ENCODE measurements around the gene NOP9.

The NOP9 gene

DNA sequence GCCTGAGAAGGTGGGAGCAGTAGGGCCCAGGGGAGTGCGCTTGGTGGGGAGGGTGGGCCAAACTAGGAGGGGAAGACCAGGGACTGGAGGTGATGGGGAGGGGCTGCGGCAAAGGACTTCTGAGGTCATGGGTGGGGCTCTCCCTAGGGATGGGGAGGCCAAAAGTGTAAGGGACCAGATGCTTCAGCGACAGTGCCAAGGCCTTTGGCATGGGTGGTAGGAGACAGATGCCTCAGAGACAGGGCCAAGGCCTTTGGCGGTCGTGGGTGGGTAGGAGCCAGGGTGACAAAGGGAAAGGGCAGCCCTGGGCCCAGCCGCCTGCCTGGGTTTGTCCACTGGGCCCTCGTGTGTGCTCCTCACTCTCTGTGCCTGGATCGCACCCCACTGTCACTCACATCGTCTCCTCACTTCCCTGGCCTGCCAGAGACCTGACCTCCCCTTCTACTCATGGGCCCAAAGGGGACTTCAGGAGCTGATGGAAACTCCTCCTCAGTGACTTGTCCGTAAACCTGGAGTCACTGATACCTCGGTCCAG is 15.1 kb upstream of the NOP9 start:
- DNase-seq: no peak

DNA sequence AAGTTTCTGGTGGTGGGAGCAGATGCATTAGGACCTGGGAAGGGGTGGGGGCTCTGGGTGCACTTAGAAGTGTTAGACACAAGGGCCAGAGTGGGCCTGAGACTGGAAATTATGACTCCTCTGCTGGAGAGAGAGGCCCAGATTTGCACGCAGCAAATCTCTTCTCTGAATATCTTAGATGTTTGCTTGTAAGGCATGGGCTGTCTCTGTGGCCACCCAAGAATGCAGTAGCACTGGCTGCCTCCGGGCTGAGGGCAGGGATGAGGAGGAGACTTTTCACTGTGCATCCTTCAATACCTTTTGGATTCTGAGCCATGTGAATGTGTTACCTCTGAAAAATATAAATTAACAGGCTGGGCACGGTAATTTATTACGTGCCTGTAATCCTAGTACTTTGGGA is 14.3 kb upstream of the NOP9 start:
- no peak for DNase-seq

DNA sequence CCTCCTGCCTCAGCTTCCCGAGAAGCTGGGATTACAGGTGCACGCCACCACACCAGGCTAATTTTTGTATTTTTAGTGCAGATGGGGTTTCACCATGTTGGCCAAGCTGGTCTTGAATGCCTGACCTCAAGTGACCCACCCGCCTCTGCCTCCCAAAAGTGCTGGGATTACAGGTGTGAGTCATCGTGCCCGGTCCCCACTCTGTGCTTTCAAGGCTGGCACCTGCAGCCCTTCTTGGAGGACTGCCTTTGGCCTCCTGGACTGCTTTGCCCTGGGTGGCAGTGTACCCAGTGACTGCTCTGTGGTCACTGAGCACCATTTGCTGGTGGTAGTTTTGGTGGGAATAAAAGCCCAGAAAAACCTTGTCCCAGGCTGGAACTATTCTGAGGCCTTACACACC is 12.7 kb upstream of the NOP9 start:
- no peak for DNase-seq

DNA sequence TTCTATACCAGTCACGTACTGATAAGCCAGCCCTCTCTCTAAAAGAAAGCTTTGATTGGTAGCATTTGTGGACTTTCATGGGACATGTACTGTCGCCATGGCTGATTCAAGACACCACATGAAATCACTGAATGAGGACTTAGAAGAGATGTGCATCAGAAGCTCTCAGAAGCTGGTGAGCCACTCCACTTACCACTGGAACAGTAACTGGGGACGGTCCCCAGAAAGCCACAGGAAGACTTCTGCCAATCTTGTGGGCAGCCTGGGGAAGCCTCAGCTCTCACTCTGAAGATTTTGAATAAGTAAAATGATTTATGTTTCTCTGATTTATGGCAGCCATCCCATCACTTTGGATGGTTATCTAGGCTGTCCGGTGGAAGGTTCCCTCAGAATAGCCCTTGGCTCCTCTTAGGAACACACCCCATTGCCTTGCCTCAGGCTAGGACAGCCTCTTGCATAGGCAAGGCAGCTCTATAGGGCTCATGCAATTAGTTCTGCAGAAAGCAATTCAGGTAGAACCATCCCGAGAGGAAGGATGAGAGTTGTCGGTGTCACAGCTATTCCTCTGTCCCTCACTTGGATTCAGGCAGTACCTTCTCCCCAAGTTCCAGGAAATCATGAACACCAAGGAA is 9.9 kb upstream of the NOP9 start:
- no peak for DNase-seq

DNA sequence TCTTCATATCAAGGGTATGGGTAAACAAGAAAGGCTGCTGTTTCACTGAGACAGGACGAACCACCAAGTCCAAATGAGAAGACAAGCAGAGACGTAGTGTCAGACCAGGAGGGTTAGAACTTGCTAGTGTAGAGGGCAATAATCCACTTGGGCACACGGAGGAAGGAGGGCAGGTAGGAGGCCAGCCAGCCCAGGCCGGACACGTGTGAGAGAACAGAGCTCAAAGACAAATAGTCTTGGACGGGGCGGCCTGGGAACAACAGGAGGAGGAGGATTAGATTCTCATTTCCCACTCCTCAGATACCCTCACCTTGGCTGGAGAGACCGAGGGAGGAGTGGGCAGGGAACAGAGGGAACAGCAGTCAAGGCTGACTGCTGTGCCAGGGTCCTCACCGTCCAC is 8.9 kb upstream of the NOP9 start:
- DNase-seq: no peak

DNA sequence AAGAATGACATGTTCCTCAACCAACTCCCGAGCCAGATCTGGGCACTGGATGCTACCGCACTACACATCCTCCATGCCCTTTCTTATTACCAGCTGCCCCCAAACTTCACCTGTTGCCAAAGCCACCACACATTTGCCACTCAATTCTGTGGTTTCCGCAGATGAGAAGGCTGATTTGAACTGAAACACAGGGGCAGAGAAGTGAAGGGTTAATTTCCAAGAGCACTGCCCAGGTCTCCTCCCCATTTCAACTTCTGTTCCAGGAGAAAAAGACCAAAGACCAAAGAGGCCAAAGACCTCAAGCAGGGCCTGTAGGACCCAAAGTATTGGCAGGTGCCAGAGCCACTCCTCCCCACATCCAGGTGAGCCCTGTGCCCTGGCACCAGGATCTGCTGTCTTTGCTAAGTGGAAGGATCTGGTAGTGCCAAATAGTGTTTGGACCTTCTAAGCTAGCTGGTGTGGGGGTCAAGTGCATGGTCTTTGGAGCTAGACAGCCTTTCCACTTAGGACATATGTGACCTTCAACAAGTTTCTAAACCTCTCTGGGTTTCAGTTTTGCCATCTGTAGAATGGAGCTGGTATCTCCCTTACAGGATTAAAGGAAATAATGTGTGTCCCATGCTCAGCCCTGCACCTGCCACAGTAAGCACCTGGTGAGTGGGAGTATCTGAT is 8.1 kb upstream of the NOP9 start:
- no peak for DNase-seq

DNA sequence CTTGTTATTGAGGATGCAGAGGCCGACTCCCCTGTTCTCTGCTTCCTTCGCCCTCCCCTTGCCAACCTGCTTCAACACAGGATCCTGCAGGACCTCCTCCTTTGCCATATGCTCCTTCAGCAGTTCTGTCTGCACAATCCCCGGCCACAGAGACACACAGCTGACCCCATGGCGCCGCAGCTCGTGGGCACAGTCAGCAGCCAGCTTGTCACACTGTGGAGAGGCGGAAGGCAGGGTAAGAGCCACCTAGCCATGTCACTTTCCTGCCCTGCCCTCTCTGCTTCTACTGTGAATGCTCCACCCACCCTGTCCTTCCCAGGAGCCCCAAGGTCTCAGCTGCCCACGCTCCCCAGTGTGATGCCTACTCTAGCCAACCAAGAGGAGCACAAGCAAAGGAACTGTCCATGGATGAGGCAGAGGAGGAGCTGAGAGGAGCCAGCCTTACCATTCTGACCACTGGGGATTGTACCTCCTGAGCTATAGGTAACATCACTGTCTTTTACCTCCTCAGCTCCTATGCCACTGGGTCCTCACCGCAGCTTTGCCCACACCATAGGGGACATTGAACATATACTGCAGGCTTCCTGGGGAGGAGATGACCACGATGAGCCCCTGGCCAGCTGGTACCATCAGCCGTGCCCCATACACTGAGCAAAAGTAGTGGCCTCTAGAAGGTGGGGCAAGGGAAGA is 7.4 kb upstream of the NOP9 start:
- no peak for DNase-seq

DNA sequence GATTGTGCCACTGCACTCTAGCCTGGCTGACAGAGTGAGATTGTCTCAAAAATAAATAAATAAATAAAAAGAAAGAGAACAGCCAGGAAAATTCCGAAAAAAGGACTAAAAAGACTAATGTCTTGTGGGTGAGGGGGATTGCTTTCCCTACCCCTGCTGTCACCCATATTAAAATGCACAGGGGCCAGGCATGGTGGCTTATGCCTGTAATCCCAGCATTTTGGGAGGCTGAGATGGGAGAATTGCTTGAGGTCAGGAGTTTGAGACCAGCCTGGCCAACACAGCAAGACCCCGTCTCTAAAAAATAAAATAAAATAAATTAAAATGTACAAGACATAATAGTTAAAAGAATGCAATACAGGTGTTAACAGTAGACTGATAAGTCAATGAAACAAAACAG is 6.1 kb upstream of the NOP9 start:
- DNase-seq: no peak

DNA sequence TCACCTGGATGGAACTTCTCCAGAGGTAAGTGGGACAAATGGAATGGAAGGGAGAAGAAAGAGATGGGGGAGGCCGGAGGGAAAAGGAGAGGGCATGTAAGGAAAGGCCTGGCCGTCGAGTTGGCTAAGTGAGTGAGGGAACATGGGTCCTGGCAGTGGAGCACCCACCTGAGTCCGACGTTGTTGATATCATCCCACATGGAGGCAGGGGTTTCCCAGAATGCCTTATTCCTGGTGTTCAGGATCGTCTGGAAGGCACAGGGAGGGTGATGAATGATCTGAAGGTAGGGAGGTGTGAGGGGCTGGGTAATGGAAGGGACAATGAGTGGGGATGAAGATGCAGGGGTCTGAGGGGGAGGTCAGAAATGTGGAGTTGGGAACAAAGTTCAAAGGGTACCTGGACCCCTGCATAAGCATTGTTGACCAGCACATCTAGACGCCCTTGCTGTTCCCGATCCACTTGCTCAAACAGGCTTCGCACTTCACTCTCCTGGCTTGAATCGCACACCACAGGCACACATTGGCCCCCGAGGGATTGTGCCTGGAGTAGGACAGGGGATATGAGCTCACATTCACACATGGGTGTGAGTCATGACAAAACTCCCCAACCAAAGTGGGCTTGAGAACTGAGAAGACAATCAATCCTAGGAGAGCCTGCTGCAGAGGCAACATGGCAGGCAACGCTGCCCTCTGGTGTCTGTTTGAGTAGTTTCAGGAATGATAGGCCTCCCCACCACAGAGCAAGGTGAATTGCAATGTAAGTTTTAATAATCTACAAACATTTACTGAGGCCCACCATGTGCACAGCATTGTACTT is 3.1 kb upstream of the NOP9 start:
- no peak for DNase-seq

DNA sequence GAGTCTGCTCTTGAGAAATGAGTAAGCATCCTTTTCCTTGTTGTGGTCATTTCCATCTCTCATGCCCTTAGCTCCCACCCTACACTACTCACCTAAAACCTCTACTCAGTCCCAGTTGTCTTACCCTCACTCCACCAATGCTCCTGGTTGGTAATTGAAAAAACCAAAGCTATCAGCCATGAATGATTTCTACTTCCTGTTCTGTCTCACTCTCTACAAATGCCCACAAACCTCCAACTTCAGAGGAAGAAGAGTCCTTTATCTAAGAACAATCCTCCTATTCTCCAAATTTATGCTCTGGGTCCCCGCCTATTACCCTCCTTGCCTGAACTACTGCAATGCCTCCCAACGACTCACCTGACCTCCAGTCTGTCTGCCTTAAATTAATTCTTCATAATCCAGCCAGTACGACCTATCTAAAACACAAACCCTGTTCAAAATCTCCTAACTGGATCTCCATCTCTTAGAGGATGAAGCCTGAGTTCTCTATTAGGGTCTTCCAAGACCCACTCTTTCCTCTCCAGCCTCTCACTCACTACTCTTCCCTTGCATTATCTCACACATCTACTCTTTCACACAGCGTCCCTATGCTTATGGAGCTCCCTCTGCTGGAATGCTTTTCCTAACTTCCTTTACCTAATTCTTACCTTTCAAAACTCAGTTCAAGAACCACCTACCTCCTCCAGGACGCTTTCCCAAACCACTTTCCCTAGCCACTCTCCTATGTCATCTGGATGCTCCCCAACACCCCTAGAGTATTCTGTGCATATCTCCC is 2.3 kb upstream of the NOP9 start:
- DNase-seq: no peak

DNA sequence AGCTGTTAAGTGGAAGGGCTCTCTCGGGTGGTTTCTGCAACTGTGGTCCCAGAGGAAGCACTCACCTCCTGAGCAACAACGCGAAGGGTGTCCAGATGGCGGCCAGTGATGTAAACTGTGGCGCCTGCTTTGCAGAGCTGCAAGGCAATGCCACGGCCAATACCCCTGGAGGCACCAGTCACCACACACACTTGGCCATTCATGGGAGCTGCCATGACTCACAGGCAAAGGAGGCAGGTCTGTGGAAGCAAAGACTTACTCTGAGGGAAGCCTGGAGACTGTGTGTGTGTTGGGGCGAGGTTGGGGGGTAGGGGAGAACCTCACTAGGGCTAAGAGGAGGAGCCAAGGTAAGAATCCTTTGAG is 777 bp upstream of the NOP9 start:
- DNase-seq: no peak

DNA sequence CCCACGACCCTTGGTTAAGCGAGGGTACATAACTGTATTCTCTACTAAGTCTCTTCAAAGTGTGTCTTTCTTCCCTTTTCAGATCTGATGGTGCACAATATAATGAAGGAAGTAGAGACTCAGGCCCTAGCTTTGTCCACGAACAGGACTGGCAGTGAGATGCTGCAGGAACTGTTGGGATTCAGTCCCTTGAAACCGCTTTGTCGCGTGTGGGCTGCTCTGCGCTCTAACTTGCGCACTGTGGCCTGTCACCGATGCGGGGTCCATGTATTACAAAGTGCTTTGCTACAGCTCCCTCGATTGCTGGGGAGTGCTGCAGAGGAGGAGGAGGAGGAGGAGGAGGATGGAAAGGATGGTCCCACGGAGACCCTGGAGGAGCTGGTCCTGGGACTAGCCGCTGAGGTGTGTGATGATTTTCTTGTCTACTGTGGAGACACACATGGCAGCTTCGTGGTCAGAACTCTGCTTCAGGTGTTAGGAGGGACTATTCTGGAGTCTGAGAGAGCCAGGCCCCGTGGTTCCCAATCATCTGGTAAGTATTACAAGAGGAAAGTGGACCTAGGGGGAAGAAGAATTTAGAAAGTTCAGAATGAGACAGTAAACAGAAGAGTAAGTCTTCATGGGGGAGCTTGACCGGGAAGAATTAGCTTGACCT is 803 bp downstream of the NOP9 start:
- DNase-seq: no peak

DNA sequence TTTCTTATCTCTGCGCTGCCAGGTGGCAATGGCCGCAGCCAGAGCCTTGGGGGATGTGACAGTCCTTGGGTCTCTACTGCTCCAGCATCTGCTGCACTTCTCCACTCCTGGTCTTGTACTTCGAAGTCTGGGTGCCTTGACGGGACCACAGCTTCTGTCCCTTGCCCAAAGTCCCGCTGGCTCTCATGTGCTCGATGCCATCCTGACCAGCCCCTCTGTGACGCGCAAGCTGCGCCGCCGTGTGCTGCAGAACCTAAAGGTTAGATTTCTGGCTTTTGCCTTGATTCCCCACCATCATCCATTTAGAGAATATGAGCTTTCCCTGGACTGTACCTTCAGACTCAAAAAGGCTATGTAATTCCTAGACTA is 4.4 kb downstream of the NOP9 start:
- no peak for DNase-seq

DNA sequence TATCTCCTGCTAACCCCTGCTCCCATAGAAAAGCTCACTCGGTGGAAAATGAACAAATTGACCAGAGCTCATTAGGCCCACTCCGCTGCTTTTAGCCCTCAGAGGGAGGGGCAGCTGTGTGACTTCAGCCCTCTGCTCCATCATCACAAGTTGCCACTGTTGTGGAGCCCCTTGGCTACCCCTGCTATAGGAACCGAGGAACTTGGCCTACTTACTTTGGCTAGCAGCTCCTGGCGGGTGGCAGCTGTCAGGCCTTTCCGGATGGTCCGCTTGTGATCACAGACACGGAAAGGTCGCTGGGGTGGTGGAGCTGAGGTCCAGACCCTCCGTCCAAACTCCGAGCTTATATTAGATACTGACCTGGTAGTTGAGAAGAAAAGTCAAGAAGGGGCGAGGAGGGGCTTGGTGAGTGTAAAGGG is 7.5 kb downstream of the NOP9 start:
- no peak for DNase-seq

DNA sequence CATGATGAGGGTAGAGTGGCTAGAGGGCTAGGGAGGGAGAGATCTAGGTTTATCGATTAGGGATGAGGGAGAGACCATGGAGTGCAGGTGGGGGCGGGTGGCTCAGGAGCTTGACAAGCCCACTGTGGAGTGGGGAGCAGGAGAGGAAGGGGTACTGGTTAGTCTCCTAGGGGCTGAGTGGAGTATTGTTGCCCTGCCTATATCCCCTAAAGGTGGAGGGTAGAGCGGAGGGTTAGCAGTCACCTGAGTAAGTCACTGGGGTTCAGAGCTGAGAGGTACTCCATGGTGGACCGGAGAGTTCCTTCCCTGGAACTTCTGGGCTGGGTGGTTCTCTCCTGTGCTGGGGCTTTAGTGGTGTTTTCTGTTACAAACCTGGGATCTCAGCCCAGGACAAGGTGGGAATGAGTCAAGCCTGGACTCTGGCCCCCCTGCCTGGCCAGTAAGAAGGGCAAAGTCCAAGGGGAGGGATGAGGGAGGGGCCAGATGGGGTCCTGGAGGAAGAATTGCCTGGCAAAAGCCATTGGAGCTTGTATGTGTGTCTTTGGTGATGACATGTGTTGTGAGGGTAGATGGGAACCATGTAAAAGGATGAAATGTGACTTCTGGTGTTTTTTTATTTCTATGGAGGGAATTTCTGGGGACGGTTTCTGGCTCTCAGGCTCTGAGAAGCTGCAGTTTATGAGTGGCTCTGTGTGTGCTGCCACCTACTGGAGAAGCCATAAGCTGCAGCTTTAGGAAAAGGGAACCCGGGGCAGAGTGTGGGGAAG is 8.1 kb downstream of the NOP9 start, which contains the start of gene CIDEB:
Gene CIDEB (minus strand): TSS at position 403 of the 767 bp plus-strand sequence. CDS start 119 bp downstream, at position 284.
- DNase-seq: no peak

DNA sequence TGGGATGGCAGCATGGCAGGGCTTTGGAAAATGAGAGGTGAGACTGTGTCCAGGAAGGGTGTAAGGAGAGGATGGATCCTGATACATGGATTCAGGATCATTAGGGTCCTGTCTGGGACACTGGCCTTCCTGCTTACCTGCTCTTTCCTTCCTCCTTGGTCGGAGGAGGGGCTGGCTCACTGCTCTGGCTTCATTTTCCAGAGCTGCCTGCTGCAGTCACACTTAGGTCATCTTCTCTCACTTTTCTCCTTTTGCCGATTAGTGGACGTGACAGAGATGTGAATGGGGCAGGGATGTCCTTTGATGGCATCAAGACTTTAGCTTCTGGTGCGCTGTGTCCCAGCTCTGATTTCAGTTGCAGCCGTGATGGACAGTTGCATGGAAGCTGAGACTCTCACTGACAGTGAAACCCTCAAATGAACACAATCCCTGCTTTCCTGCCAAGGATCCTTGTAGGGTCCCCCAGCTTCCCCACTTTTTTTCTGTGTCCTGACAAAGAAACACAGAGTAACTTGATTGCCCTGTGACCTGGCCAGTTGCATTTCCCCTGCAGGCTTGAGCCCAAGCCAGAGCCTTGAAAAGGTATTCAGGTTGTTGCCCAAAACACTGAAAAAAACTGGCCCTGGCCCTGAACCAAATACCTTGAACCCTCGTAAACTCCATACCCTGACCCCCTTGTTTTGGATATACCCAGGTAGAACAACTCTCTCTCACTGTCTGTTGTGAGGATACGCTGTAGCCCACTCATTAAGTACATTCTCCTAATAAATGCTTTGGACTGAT is 8.9 kb downstream of the NOP9 start:
- DNase-seq: no peak

DNA sequence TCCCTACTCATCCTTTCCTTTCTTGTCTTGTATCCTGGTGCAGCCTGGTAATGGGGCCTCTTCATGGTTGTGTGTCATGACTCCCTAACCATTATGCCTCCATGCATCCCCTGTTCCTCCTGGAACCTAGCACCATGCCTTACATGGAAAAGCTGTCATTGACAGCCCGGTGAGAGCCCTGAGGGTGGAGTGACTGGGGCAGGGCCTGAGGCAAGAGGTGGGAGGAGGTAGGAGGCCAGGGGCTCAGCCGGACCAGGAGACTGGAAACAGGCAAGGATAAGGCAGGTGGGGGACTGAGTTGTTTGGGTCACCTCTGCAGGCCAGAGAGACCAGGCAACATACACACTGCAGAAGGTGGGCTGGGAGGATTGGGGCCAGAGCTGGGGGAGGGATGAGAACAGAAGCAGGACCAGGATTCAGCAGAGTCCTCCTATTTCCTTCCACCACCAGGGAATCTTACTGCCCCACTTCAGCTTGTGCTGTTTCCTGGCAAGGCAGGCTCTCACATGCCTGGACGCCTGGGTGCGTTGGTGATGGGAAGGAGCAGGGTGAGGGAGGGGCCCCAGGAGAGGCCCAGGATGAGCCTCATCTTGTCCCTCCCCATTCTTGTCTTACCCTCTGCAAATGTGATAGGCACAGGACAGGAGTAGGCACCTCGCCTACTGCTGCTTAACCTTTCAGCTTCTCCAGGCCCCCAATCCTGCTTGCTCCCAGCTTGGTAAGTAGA is 10.1 kb downstream of the NOP9 start, which contains the start of gene LTB4R2:
Gene LTB4R2 (plus strand): TSS at position 603 of the 727 bp plus-strand sequence. CDS start 525 bp downstream, outside the sequence.
- DNase-seq: no peak

DNA sequence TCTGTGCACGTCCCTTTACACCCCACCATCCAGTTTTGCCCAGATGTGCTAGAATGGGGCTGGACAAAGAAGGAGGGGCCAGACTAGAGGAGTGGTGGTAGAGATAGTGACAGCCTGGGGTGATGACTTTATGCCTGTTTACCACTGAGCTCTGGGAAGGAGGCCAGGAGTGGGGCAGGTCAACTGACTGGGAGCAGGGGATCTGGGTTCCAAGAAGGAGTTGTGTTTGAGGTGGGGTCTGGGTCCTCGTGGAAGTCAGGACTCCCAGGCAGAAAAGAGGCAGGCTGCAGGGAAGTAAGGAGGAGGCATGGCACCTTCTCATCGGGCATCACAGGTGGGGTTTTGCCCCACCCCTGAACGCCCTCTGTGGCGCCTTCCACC is 10.6 kb downstream of the NOP9 start:
- no peak for DNase-seq

Data from GOT3 (cell line).